NCI-H146 treated with DMSO at 0.1 percent for 48 hours (cell line): ENCODE measurements around the gene FAM222B.
"Not testable (repeated sequence)": the region's sequence is repeated elsewhere in the genome, so short reads cannot be mapped to it uniquely, and the experiment has no call there.

Source experiments
- DNase-seq: peaks from one replicate; lab custom pipeline; 2025; ENCODE audit not compliant: unreplicated experiment; lab: John Stamatoyannopoulos, UW

The FAM222B gene, protein sequence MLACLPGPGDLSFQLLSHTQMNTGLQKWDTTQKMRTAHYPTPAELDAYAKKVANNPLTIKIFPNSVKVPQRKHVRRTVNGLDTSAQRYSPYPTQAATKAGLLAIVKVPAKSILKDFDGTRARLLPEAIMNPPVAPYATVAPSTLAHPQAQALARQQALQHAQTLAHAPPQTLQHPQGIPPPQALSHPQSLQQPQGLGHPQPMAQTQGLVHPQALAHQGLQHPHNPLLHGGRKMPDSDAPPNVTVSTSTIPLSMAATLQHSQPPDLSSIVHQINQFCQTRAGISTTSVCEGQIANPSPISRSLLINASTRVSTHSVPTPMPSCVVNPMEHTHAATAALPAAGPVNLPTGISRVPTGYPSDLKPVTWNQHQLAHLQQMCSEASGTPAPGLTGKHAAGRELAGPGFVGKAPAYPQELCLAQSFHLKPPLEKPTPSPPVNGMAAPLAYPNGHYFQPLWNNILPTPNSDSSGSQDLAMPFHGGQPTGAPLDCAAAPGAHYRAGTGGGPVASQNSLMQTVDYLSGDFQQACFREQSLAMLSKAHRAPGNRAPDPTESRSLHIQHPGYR

DNA sequence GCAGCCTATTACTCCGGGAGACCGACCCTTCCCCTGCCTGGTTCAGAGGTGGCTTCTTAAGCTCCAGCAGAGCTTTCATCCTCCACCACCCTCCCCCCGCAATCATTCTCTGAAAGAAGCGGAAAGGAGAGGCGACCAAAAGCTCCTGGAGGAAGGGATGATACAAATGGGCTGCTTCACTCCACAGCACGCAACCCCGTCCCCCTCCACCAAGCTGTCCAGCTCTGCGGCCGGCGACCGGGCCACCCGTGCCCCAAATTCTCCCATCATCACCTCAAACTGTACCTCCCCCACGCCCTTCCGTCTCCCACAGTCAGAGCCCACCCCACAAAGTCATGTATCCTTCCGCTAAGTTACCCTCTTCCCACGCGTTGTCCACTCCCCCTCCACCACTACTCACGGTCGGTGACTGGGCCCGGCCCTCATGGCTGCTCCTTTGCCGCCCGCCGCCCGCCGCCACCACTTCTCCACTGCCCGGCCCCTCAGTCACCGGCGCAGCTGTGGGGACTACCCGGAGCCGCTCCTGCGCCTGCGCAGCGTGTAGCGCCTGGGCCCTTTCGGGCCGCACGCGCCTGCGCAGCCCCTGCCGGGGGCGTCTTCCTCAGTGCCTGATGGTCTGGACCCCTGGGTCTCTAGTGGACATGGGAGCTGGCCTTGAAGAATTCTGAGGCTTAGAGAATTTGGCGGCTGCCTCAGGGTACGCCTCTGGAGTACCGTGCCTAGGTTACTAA, at the start of gene FAM222B:
Gene FAM222B (minus strand): TSS at position 509 of the 731 bp plus-strand sequence. CDS start 76,123 bp downstream, outside the sequence.
- DNase-seq: peak; percentile 80

DNA sequence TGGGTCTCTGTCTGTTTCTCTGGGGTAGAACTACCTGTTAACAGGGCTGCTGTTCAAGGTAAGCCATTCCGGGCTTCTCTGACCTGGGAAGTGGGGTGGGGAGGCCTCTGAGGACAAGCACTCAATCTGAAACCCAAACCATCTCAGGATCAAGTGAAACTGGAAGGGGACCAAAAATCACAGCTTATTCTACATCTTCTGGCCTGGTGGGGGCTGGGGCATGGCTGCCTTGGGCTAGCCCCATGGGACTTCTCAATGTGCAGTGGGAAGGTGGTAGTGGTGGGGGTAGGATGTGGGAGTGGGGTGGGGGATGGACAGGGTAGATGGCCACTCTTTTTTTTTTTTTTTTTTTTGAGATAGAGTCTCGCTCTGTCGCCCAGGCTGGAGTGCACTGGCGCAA, 49.4 kb upstream of the FAM222B start:
- no peak for DNase-seq

DNA sequence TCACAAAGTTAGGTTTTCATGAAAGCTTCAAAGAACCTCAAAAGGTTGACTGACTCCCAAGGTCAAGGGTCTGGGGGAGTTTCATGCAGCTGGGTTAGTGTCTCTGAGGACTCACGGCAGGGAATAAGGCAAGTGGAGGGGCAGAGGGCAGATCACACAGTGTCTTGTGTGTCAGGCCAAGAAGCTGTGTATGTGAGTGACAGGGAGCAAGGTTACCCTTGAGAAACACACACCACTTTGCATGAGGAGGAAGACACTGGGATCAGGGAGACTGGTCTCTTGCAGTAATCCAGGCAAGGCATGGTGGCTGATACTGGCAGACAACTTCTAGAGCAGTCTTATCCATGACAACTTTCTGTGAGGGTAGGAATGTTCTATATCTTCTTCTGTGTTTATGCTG, 48.6 kb upstream of the FAM222B start:
- no peak for DNase-seq

DNA sequence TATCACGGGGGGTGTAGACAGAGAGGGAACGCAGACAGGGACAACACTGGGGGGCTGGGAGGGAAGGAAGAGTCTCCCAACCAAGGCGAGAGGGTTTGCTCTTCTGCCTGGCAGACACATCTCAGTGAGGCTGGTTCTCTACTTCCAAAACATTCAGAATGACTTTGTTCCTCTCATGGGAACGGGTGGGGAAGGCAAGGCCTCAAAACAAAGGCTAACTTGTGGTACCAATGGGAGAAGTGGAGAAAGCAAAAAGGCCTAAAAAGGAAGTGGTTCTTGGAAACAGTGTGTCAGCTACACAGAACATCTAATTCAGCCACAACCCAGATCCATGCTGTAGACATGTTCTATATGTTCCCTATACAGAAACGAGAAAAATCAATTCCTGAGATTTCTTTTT, 47.4 kb upstream of the FAM222B start:
- no peak for DNase-seq

DNA sequence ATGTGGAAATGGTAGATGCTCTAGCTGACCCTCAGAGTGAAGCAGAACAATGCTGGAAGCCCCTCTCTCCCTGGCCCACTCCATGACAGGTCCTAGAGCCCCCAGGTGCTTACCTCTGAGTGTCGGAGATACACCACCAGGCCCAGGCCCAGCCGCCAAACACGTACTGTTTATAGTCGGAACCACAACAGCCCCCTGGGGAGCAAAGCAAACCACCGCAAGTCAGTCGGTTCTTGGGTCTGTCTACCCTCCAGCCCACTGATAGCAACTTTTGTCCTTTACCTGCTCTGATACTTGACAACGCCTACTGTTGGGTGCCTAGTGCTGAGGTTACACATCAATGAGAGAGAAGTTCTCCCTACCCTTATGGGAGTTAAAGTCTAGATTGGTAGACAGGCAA, 46.2 kb upstream of the FAM222B start:
- DNase-seq: no peak

DNA sequence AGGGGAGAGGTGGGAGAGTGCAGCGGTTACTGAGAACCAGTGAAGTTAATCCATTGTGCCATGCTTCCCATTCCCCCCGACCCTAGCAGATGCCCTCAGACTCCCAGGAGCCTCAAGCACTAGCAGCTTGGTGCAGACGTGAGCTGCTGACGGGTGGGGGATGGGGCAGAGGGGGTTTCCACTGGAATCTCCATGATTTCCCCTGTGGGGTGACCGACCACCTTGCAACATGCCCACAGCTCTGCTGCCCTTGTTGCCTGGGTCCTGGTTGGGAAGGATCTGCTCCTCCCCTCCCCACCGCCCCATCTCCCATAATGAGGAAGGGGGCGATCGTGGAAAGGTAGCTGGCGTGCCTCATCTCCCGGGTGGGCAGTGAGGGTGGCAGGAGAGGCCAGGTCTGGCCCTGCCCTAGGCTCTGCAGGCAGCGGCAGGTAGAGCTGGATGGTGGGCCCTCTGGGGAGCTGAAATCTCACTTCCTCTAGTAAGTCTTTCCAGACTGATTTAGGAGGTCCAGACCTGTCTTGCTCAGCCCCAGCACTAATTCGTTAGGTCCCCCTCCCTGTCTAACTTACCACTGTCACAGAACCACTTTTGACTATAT, 45.4 kb upstream of the FAM222B start:
- DNase-seq: no peak

DNA sequence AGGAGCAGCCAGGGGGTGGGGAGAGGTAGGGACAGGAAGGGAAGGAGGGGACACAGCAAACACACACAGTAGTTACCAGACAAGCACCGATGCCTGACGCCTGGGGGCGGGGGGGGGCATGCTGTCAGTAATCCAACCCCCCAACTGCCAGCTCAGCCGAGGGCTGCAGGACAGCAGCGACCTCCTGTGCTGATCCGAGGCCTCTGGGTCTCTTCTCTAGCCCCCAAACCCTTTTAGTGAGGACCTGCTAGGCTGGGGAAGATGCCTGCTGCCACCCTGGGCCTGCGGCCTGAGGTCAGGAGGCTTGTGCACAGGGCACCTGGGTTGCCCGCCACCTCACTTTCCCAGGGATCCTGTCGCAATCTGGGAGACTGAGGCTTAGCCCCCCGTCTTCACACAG, 43.4 kb upstream of the FAM222B start:
- no peak for DNase-seq

DNA sequence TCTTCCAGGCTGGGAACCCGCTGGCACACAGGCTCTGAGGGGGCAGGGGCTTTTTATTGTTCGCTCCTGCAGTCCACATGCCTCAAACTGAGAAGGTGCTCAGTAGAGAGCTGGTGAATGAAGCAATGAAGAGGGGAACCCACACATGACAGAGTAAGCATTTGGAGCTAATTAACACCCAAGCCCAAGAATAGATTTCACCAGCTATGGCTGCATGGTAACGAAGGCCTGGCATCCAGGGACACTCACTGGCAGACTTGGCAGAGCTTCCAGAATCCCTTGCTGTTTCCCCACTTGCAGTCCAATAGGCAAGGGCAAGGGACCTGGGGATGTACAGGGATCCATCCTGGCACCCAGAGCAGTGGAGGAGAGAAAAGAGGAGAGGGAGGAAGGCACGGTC, 42.8 kb upstream of the FAM222B start:
- DNase-seq: no peak

DNA sequence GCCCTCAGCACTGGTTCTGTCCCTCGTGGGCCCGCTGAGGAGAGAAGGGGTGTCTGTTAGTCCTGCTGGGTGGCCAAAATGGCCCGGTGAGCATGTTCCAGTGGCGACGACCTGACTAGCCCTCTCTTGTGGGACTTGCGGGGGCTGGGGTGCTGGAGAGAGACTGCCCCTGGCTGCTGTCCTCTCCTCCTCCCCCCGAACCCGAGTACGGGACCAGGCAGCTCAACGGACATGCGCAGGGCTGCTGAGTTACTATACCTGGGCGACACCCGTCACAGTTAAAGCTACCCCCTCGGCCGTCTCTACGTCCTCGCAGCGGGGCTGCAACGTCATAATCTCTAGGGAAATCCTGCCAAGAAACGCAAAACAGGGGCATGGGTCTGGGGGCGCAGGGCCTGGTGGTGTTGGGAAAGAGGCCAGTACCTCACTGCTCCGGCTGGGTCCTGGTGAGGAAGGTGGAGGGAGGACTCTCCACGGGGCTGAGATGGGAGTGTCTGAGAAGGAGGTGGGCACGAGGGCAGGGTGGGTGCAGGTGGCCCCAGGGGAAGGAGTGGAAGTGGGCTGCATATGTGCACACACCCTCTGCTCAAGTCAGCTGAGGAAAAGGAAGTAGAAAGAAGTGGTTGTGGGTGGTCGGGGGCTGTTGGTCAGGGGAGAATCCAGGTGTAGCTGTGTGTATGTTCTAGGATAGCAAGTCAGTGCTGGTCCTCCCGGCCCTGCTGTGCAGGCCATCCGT, 41.5 kb upstream of the FAM222B start:
- no peak for DNase-seq

DNA sequence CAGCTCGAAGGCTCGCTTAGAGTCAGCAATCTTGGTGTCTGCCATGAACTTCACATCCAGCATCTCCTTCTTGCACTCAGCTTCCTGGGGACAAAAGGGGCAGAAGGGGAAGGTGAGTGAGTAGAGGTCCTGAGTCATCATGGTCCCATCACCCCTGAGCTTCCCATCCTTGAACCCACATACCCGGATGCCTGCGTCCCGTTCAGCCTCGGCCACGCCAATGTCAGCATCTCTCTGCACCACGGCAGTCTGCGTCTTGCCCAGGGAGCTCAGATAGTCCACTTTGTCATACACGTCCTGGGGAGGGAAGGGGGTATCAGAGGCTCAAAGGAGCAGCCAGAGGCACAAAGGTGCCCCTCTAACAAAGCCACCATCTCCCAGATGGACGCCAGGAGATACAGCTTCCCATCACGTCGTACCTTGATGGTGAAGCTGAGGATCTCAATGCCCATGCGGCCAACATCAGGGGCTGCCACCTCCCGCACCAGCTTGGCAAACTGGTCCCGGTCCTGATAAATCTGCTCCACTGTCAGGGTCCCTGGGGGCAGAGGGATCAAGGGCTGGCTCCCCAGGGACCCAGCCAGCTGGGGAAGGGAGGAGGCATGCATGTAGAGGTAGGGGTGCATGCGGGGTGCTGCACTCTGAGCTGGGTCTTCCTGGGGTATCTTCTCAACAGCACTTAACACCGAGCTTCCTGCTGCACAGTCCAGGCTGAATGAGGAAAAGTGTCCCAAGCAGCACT, 39.7 kb upstream of the FAM222B start:
- DNase-seq: no peak

DNA sequence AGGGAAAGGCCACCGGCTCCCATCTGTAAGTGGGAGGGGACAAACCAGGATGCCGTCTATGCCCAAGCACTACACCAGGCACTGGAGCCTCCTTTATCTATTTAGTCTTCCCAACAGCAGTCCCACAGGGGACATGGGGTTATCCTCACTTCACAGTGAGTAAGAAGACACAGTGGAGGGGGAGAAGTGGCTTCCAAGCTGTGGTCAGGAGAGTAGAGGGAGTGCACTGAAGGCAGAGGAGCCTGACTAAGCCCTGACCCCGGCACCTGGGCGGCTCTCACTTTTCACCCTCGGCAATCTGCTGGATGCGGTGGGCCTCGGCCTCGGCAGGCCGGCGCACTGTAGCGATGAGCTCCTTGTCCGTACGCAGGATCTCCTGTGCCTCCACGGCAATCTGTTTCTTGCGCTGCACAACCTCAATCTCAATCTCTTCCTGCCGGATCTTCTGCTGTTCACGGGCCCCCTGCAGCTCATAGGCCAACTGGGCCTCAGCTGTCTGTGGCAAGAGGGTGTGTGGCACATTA, 39.0 kb upstream of the FAM222B start:
- no peak for DNase-seq

DNA sequence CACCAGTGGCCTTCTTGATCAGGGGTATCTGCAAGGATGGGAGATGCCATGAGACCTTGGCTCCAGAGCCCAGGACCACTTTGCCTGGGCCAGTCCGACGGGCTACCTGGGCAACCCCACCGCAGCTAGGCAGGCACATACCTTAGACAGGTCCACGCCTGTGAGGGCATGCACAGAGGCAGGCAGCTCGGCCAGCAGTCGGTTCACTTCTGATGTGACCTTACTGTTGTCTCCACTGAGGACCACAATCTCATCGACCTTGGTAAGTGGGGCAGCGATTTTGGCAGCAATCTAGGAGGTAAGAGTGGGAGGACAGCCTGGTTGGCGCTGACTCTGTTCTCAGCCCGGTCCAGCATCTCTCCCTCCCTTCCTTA, 38.0 kb upstream of the FAM222B start:
- DNase-seq: no peak

DNA sequence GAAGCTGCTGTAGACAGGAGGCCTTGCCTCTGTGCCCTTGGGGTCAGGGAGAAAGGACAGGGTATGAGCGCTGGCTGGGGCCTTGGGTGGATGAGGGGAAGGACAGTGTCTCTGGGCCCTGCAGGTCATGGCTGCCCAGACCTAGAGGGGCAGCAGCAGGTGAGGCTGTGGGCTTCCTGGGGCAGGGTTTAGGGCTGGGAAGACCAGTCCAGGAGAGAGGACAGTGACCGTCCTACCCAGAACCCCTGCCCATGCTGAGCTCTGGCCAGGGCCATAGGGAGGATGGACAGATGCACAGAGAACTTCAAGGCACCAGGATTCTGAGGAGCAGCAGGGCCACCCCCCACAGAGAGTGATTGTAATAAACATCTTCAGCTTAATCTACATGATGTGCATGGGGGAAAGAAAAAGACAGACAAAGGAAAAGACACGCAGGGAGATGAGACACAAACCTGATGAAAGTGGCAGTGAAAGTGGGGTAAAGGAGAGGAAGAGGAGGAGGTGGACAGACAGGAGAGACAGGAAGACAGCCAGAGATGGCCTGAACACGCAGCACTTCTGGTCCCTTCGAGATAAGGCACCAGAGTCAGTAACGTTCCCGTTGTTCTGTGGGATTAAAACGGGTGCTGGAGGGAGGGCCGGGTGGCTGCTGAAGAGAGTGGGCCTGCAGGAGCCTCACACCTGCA, 37.4 kb upstream of the FAM222B start:
- no peak for DNase-seq

DNA sequence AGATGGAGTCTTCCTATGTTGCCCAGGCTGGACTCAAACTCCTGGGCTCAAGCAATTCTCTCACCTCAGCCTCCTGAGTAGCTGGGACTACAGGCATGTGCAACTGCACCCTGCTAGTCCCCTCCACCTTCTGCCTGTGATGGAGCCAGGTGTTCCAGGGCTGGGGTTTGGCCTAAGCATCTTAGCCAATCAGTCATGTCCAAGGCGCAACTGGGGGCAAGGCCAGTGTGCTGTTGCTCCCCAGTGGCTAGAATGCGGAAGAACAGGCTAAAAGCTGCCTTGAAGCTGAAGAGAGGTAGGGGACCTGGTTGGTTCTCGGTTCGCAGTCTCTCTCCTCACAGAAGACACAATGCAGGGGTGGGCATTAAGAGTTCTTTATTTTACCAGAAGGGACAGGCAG, 36.4 kb upstream of the FAM222B start:
- peak; percentile 14 for DNase-seq

DNA sequence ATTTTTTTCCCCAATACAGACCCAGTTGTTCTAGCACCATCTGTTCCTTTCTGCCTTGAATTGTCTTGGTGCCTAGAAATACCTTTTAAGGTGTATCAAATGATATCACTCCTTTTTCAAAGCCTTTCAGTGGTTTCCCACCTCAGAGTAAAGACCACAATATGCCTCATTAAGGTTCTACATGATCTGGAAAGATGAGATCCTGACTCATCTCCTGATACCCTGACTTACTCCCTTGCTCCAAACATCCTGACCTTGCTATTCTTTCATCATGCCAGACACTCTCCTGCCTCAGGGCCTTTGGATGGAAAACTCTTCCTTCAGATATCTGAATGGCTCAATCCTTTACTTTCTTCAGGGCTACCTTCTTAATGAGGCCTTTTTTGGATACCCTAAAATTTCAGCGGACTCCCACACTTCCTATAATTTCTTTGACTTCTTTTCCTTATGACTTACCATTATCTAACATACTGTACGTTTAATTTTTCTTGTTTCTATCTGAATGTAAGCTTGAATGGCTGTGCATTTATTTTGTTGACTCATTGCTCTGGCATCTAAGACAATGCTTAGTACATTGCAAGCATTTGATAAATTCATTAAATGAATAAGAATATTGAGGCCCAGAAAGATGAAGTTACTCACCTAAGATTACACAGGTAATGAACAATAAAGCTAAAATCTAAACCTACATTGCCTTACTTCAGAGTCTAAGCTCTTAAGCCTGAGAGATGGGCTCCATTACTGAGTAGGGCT, 35.7 kb upstream of the FAM222B start:
- no peak for DNase-seq

DNA sequence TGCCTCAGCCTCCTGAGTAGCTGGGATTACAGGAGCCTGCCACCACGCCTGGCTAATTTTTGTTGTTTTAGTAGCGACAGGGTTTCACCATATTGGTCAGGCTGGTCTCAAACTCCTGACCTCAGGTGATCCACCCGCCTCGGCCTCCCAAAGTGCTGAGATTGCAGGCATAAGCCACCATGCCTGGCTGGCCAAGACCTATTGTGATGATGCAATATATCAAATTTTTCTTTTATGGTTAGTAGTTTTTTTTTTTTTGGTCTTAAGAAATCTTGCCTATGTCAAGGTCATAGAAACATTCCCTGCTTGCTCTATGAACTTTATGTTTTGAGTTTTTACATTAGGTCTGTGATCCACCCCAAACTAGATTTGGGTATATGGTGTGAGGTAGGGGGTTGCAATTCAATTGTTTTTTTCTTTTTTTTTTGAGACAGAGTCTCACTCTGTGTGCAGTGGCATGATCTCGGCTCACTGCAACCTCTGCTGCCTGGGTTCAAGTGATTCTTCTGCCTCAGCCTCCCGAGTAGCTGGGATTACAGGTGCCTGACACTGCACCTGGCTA, 34.6 kb upstream of the FAM222B start:
- DNase-seq: not testable (repeated sequence)

DNA sequence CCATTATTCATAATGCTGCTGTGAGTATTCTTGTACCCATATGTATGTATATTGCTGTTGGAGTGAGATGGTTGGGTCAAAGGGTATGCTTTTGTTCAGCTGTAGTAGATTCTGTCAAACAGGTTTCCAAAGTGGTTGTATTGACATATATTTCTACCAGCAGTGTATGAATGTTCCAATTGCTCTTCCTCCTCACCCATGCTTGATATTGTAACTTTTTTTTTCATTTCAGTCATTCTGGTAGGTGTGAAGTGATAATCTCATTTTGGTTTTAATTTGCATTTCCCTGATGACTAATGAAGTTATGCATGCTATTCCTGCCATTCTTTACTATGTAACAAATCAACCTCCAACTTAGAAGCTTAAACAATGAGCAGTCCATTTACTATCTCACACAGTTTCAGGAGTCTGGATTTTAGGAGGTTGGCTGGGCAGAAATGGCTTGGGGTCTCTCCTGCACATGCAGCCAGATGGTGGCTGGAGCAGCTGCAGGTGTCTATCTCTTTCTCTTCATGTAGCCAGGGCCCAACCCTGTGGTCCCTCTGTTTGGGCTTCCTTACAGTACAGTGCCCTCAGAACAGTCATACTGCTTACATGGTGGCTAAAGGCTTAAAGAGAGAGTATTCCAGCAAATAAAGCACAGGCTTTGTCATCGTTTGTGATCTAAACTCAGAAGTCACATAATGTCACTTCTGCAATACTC, 33.4 kb upstream of the FAM222B start:
- no peak for DNase-seq

DNA sequence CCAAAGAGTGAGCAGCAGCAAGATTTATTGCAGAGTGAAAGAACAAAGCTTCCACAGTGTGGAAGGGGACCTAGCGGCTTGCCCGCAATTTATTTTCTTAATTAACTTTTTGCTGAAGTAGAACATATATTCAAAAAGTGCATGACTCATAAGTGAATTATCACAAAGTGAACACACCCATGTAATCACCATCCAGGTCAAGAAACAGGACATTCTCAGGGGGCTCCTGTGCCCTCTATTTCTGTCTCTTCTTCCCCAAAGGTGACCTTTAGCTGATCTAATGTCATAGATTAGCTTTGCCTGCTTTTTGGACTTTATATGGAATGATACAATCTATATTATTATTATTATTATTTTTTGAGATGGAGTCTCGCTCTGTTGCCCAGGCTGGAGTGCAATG, 32.2 kb upstream of the FAM222B start:
- no peak for DNase-seq
